ENCODE data around the gene COL4A1.

The COL4A1 gene

GRCh38 chr13:110305001-110305400, 2.0 kb downstream of the COL4A1 start:
- H2BK5ac ChIP-seq (ENCODE audit: low read length), result no peak overlapping the region
- H3K9me3 ChIP-seq (replicated peaks in 1 of 2; ENCODE audit: control insufficient read depth in 2 of 2, insufficient read depth in 1 of 2, low read depth in 1 of 2, low read length in 2 of 2), result peaks cover 0 to 7% of the 10 kb centered on the region in 2 donors
- no peak overlapping the region for H3K18ac ChIP-seq (ENCODE audit: low read length)
- H3K36me3 ChIP-seq (replicated peaks in 1 of 2; ENCODE audit: control insufficient read depth in 2 of 2, insufficient read depth in 2 of 2, low read length in 2 of 2), result peaks cover 2 to 38% of the 10 kb centered on the region in 2 donors
- H2BK15ac ChIP-seq (ENCODE audit: low read length), result no peak overlapping the region
- H4K91ac ChIP-seq (ENCODE audit: low read depth, low read length, poor library complexity), result no peak overlapping the region
- H2BK12ac ChIP-seq (ENCODE audit: low read length), result no peak overlapping the region
- no peak overlapping the region for H3K4me2 ChIP-seq (ENCODE audit: insufficient read depth, low read length, poor library complexity, severe bottlenecking)
- no peak for DNase-seq (ENCODE audit: low spot score)
- H2AFZ ChIP-seq (ENCODE audit: low read length), result no peak overlapping the region
- no CpG with 5 or more reads among the region's 4 CpGs for WGBS, 2 donors (ENCODE audit: extremely low coverage in 2 of 2, insufficient read length in 2 of 2, insufficient replicate concordance in 1 of 2)
- H2AK5ac ChIP-seq (ENCODE audit: low read depth, low read length), result no peak overlapping the region
- H2BK120ac ChIP-seq (ENCODE audit: low read depth, low read length), result no peak overlapping the region
- H3K27me3 ChIP-seq (ENCODE audit: control insufficient read depth in 3 of 3, insufficient read depth in 3 of 3, low read depth in 1 of 3, low read length in 3 of 3), result no peaks in the 10 kb centered on the region
- peaks cover 15 to 16% of the 10 kb centered on the region in 2 donors for H3K4me1 ChIP-seq (ENCODE audit: control insufficient read depth in 2 of 2, insufficient read depth in 1 of 2, low read depth in 1 of 2, low read length in 2 of 2)
- no peak overlapping the region for H3K9ac ChIP-seq (ENCODE audit: low read depth, low read length, poor library complexity)
- no peak overlapping the region for H3K14ac ChIP-seq (ENCODE audit: low read length)
- no peak overlapping the region for H3K23ac ChIP-seq (ENCODE audit: low read depth, low read length, poor library complexity)
- H3K4me3 ChIP-seq (ENCODE audit: low read length in 2 of 2), result no peak overlapping the region
- H3K27ac ChIP-seq (replicated peaks; ENCODE audit: low read length), result no peak overlapping the region
- no peak overlapping the region for H3K4ac ChIP-seq (ENCODE audit: low read length)
- H4K8ac ChIP-seq (ENCODE audit: low read depth, low read length), result no peak overlapping the region
- H3K79me1 ChIP-seq (ENCODE audit: low read depth, low read length), result peaks cover 14% of the 10 kb centered on the region

- Histone ChIP-seq H4K91ac (ENCODE audit: low read depth, low read length, poor library complexity) (no peak overlapping the region), H3K9me3 (replicated peaks in 1 of 2; ENCODE audit: control insufficient read depth in 2 of 2, insufficient read depth in 1 of 2, low read depth in 1 of 2, low read length in 2 of 2) (peaks cover 0 to 7% of the 10 kb centered on the region in 2 donors), H2BK15ac (ENCODE audit: low read length) (no peak overlapping the region), H3K4me3 (ENCODE audit: low read length in 2 of 2) (no peak overlapping the region), H3K4me2 (ENCODE audit: insufficient read depth, low read length, poor library complexity, severe bottlenecking) (no peak overlapping the region), H3K23ac (ENCODE audit: low read depth, low read length, poor library complexity) (no peak overlapping the region), H3K27ac (replicated peaks; ENCODE audit: low read length) (no peak overlapping the region), H3K27me3 (ENCODE audit: control insufficient read depth in 3 of 3, insufficient read depth in 3 of 3, low read depth in 1 of 3, low read length in 3 of 3) (no peaks in the 10 kb centered on the region), H2AFZ (ENCODE audit: low read length) (no peak overlapping the region), H4K8ac (ENCODE audit: low read depth, low read length) (no peak overlapping the region), H3K9ac (ENCODE audit: low read depth, low read length, poor library complexity) (no peak overlapping the region), H3K14ac (ENCODE audit: low read length) (no peak overlapping the region), H3K18ac (ENCODE audit: low read length) (no peak overlapping the region), H2AK5ac (ENCODE audit: low read depth, low read length) (no peak overlapping the region), H2BK120ac (ENCODE audit: low read depth, low read length) (no peak overlapping the region), H3K36me3 (replicated peaks in 1 of 2; ENCODE audit: control insufficient read depth in 2 of 2, insufficient read depth in 2 of 2, low read length in 2 of 2) (peaks cover 2 to 36% of the 10 kb centered on the region in 2 donors), H3K4me1 (ENCODE audit: control insufficient read depth in 2 of 2, insufficient read depth in 1 of 2, low read depth in 1 of 2, low read length in 2 of 2) (peaks cover 13 to 14% of the 10 kb centered on the region in 2 donors), H2BK5ac (ENCODE audit: low read length) (no peak overlapping the region), H3K79me1 (ENCODE audit: low read depth, low read length) (peaks cover 12% of the 10 kb centered on the region), H2BK12ac (ENCODE audit: low read length) (no peak overlapping the region), H3K4ac (ENCODE audit: low read length) (no peak overlapping the region)
- no peak for DNase-seq (ENCODE audit: low spot score)
- no CpG with 5 or more reads among the region's 4 CpGs for WGBS, 2 donors (ENCODE audit: extremely low coverage in 2 of 2, insufficient read length in 2 of 2, insufficient replicate concordance in 1 of 2)
These were observed 2.7 kb downstream of the COL4A1 start for GRCh38 chr13:110304256-110304655.

GRCh38 chr13:110303644-110304043, 3.3 kb downstream of the COL4A1 start:
- no CpG with 5 or more reads among the region's 7 CpGs for WGBS, 2 donors (ENCODE audit: extremely low coverage in 2 of 2, insufficient read length in 2 of 2, insufficient replicate concordance in 1 of 2)
- H3K36me3 ChIP-seq (replicated peaks in 1 of 2; ENCODE audit: control insufficient read depth in 2 of 2, insufficient read depth in 2 of 2, low read length in 2 of 2), result peaks cover 2 to 33% of the 10 kb centered on the region in 2 donors

GRCh38 chr13:110302997-110303396, 4.0 kb downstream of the COL4A1 start:
- Histone ChIP-seq H3K4me1 (ENCODE audit: control insufficient read depth in 2 of 2, insufficient read depth in 1 of 2, low read depth in 1 of 2, low read length in 2 of 2) (peaks cover 4 to 14% of the 10 kb centered on the region in 2 donors), H3K36me3 (replicated peaks in 1 of 2; ENCODE audit: control insufficient read depth in 2 of 2, insufficient read depth in 2 of 2, low read length in 2 of 2) (peaks cover 2 to 33% of the 10 kb centered on the region in 2 donors), H2BK12ac (ENCODE audit: low read length) (no peak overlapping the region), H4K91ac (ENCODE audit: low read depth, low read length, poor library complexity) (no peak overlapping the region), H3K14ac (ENCODE audit: low read length) (no peak overlapping the region), H3K4ac (ENCODE audit: low read length) (no peak overlapping the region), H3K9me3 (replicated peaks in 1 of 2; ENCODE audit: control insufficient read depth in 2 of 2, insufficient read depth in 1 of 2, low read depth in 1 of 2, low read length in 2 of 2) (peaks cover 0 to 7% of the 10 kb centered on the region in 2 donors), H3K18ac (ENCODE audit: low read length) (no peak overlapping the region), H2AK5ac (ENCODE audit: low read depth, low read length) (no peak overlapping the region), H2BK5ac (ENCODE audit: low read length) (no peak overlapping the region), H2BK120ac (ENCODE audit: low read depth, low read length) (no peak overlapping the region), H3K4me2 (ENCODE audit: insufficient read depth, low read length, poor library complexity, severe bottlenecking) (no peak overlapping the region), H3K9ac (ENCODE audit: low read depth, low read length, poor library complexity) (no peak overlapping the region), H3K79me1 (ENCODE audit: low read depth, low read length) (peaks cover 8% of the 10 kb centered on the region), H3K23ac (ENCODE audit: low read depth, low read length, poor library complexity) (no peak overlapping the region), H4K8ac (ENCODE audit: low read depth, low read length) (no peak overlapping the region), H3K4me3 (ENCODE audit: low read length in 2 of 2) (no peak overlapping the region), H2BK15ac (ENCODE audit: low read length) (no peak overlapping the region), H2AFZ (ENCODE audit: low read length) (no peak overlapping the region), H3K27ac (replicated peaks; ENCODE audit: low read length) (no peak overlapping the region), H3K27me3 (ENCODE audit: control insufficient read depth in 3 of 3, insufficient read depth in 3 of 3, low read depth in 1 of 3, low read length in 3 of 3) (no peaks in the 10 kb centered on the region)
- WGBS, 2 donors (ENCODE audit: extremely low coverage in 2 of 2, insufficient read length in 2 of 2, insufficient replicate concordance in 1 of 2), result no CpG with 5 or more reads among the region's 2 CpGs
- no peak for DNase-seq (ENCODE audit: low spot score)

More at GRCh38 chr13:110303644-110304043, 3.3 kb downstream of the COL4A1 start:
- no peak overlapping the region for H2AK5ac ChIP-seq (ENCODE audit: low read depth, low read length)
- no peaks in the 10 kb centered on the region for H3K27me3 ChIP-seq (ENCODE audit: control insufficient read depth in 3 of 3, insufficient read depth in 3 of 3, low read depth in 1 of 3, low read length in 3 of 3)
- H2BK12ac ChIP-seq (ENCODE audit: low read length), result no peak overlapping the region
- H3K4me3 ChIP-seq (ENCODE audit: low read length in 2 of 2), result no peak overlapping the region
- no peak overlapping the region for H2BK5ac ChIP-seq (ENCODE audit: low read length)
- peaks cover 8 to 13% of the 10 kb centered on the region in 2 donors for H3K4me1 ChIP-seq (ENCODE audit: control insufficient read depth in 2 of 2, insufficient read depth in 1 of 2, low read depth in 1 of 2, low read length in 2 of 2)
- H3K14ac ChIP-seq (ENCODE audit: low read length), result no peak overlapping the region
- H3K9ac ChIP-seq (ENCODE audit: low read depth, low read length, poor library complexity), result no peak overlapping the region
- H3K4ac ChIP-seq (ENCODE audit: low read length), result no peak overlapping the region
- no peak overlapping the region for H3K4me2 ChIP-seq (ENCODE audit: insufficient read depth, low read length, poor library complexity, severe bottlenecking)
- H4K8ac ChIP-seq (ENCODE audit: low read depth, low read length), result no peak overlapping the region
- H3K79me1 ChIP-seq (ENCODE audit: low read depth, low read length), result peaks cover 11% of the 10 kb centered on the region
- DNase-seq (ENCODE audit: low spot score), result no peak
- H3K27ac ChIP-seq (replicated peaks; ENCODE audit: low read length), result no peak overlapping the region
- H3K23ac ChIP-seq (ENCODE audit: low read depth, low read length, poor library complexity), result no peak overlapping the region
- H2AFZ ChIP-seq (ENCODE audit: low read length), result no peak overlapping the region
- H3K18ac ChIP-seq (ENCODE audit: low read length), result no peak overlapping the region
- H3K9me3 ChIP-seq (replicated peaks in 1 of 2; ENCODE audit: control insufficient read depth in 2 of 2, insufficient read depth in 1 of 2, low read depth in 1 of 2, low read length in 2 of 2), result peaks cover 0 to 7% of the 10 kb centered on the region in 2 donors
- H2BK120ac ChIP-seq (ENCODE audit: low read depth, low read length), result no peak overlapping the region
- H4K91ac ChIP-seq (ENCODE audit: low read depth, low read length, poor library complexity), result no peak overlapping the region
- no peak overlapping the region for H2BK15ac ChIP-seq (ENCODE audit: low read length)

All from neuronal stem cell (in vitro differentiated cells).